ENCODE results near the gene EVC. TPM values are rescaled to one million over a fixed set of nuclear protein-coding genes. Genes with fewer than 3 reads are reported as not detected.

EVC gene
- polyA plus RNA-seq, 4 donors = 0.22 to 2.4 (median 1.1) TPM

DNA sequence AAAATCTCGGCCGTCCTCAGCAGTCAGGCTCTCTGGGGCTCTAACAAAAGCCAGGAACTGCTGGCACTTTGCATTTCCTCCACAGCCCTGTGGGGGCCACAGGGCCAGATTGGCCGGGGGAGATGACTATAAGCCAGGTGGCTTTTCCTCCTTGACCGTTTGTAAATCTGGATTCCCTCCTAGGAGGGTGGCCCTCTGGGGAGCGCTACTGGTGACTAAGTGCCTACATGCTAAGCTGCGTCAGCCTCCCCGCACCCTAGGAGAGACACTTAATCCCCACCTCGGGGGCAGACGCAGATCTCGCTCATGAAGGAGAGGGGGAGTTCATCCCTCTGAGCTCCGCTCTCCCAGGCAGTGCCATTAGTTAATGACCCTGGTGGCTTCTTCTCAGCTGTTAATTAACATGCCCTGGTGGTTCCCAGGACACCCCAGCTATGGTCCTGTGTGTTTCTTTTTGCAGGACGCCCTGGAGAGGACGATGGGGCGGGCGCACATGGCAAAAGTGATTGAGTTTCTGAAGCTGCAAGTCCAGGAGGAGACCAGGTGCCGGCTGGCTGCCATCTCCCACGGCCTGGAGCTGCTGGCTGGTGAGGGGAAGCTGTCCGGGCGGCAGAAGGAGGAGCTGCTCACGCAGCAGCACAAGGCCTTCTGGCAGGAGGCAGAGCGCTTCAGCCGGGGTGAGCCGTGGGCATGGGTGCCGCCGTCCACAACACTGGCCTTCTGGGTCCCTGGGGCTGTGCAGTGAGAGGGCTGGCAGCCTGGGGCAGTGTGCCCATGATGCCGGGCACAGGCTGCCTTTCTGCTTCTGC is 41.6 kb downstream of the EVC start:
- Histone ChIP-seq H3K4me3 (ENCODE audit: low read depth in 1 of 3, low read length in 3 of 3) (no peak overlapping the region), H3K36me3 (ENCODE audit: control insufficient read depth in 3 of 3, insufficient read depth in 2 of 3, low read depth in 1 of 3, low read length in 3 of 3) (peaks cover 0 to 11% (median 5%) of the 10 kb centered on the region in 3 donors)

DNA sequence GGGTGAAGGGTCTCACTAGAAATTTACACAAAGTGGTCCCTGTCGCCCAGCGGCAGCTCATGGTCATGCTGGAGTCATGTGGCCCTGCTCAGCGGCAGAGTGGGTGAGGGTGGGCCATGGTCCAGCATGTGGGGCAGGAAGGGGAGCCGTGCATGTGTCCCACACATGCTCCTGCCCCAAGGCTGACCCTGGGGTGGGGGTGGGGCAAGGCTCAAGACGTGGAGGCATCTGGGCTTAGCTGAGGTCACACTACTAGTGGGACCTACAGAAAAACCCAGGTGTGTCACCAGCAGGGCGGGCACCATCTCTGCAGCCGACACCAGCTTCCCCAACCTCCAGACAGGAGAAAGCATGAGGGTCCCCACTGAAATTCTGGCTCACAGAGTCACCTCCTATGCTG is 42.4 kb downstream of the EVC start:
- Histone ChIP-seq H3K36me3 (ENCODE audit: control insufficient read depth in 3 of 3, insufficient read depth in 2 of 3, low read depth in 1 of 3, low read length in 3 of 3) (peaks cover 0 to 11% (median 5%) of the 10 kb centered on the region in 3 donors), H3K9me3 (ENCODE audit: control insufficient read depth in 2 of 2, insufficient read depth in 1 of 2, low read depth in 1 of 2, low read length in 1 of 2) (no peaks in the 10 kb centered on the region), H3K27ac (ENCODE audit: low read depth in 1 of 3, low read length in 2 of 3) (no peak overlapping the region), H3K27me3 (ENCODE audit: control insufficient read depth in 3 of 3, insufficient read depth in 3 of 3, low read length in 3 of 3) (no peaks in the 10 kb centered on the region), H3K4me1 (ENCODE audit: control insufficient read depth in 3 of 3, insufficient read depth in 2 of 3, low read depth in 1 of 3, low read length in 2 of 3) (no peaks in the 10 kb centered on the region), H3K4me3 (ENCODE audit: low read depth in 1 of 3, low read length in 3 of 3) (no peak overlapping the region)
- no peak for FAIRE-seq
- DNase-seq = no peak
- 76 to 86% (median 86%) methylated on average over 7 of the region's 7 CpGs for WGBS, 3 donors

More for the DNA sequence above, 41.6 kb downstream of the EVC start:
- Histone ChIP-seq H3K27me3 (ENCODE audit: control insufficient read depth in 3 of 3, insufficient read depth in 3 of 3, low read length in 3 of 3) (no peaks in the 10 kb centered on the region), H3K27ac (ENCODE audit: low read depth in 1 of 3, low read length in 2 of 3) (no peak overlapping the region), H3K4me1 (ENCODE audit: control insufficient read depth in 3 of 3, insufficient read depth in 2 of 3, low read depth in 1 of 3, low read length in 2 of 3) (no peaks in the 10 kb centered on the region), H3K9me3 (ENCODE audit: control insufficient read depth in 2 of 2, insufficient read depth in 1 of 2, low read depth in 1 of 2, low read length in 1 of 2) (no peaks in the 10 kb centered on the region)
- FAIRE-seq (no peak), DNase-seq (no peak)
- WGBS, 3 donors = 78 to 83% (median 81%) methylated on average over 25 to 26 of the region's 26 CpGs

DNA sequence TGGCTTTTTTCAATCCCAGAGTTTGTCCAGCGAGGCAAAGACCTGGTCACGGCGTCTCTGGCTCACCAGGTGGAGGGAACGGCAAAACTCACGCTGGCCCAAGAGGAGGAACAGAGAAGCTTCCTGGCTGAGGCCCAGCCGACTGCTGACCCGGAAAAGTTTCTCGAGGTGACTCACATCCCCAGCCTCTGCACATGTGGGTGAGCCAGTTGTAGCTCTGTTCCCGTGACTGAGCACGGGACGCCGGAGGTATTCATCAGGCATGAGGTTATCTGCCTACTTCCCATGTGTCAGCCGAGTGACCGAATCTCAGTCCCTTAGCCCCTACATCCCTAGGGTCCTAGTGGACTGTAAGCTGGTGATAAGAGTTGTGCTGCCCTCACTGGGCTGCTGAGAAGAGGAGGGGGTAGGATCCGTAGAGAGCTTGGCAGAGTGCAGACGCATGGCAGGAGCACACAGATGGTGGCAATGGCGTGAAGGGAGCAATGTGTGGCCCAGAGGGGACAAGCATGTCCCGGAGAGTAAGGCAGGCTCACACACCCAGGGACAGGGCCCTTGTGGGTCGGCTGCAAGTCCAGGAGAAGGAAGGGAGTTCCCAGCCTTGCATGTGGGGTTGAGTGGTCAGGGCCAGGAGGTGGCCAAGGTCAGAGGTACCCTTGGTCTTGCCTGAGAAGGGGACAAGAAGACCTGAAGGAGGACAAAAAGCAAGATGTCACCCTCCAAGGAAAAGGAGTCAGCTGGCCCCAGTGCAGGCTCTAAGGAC is 42.9 kb downstream of the EVC start:
- 78 to 82% (median 82%) methylated on average over 19 of the region's 19 CpGs for WGBS, 3 donors
- FAIRE-seq (no peak), DNase-seq (no peak)
- peaks cover 0 to 11% (median 5%) of the 10 kb centered on the region in 3 donors for H3K36me3 ChIP-seq (ENCODE audit: control insufficient read depth in 3 of 3, insufficient read depth in 2 of 3, low read depth in 1 of 3, low read length in 3 of 3)
- no peaks in the 10 kb centered on the region for H3K9me3 ChIP-seq (ENCODE audit: control insufficient read depth in 2 of 2, insufficient read depth in 1 of 2, low read depth in 1 of 2, low read length in 1 of 2)
- no peaks in the 10 kb centered on the region for H3K4me1 ChIP-seq (ENCODE audit: control insufficient read depth in 3 of 3, insufficient read depth in 2 of 3, low read depth in 1 of 3, low read length in 2 of 3)
- no peaks in the 10 kb centered on the region for H3K27me3 ChIP-seq (ENCODE audit: control insufficient read depth in 3 of 3, insufficient read depth in 3 of 3, low read length in 3 of 3)
- no peak overlapping the region for H3K4me3 ChIP-seq (ENCODE audit: low read depth in 1 of 3, low read length in 3 of 3)
- no peak overlapping the region for H3K27ac ChIP-seq (ENCODE audit: low read depth in 1 of 3, low read length in 2 of 3)

DNA sequence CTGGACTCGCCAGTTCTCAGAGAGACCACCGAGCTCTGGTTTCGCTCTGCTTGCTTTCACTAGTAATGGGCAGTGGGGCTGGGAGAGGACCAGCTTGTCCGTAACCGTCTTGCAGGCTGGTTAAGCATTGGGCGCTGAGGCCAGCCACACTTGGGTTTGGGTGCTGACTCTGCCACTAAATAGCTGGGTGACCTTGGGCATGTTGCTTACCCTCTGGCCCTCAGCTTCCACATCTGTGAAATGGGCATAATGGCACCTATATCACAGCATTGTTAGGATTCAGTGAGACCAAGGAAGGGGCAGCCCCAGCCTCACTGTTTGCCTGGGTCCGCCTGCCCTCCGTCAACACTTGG is 43.5 kb downstream of the EVC start:
- Histone ChIP-seq H3K4me1 (ENCODE audit: control insufficient read depth in 3 of 3, insufficient read depth in 2 of 3, low read depth in 1 of 3, low read length in 2 of 3) (no peaks in the 10 kb centered on the region), H3K27me3 (ENCODE audit: control insufficient read depth in 3 of 3, insufficient read depth in 3 of 3, low read length in 3 of 3) (no peaks in the 10 kb centered on the region), H3K4me3 (ENCODE audit: low read depth in 1 of 3, low read length in 3 of 3) (no peak overlapping the region), H3K9me3 (ENCODE audit: control insufficient read depth in 2 of 2, insufficient read depth in 1 of 2, low read depth in 1 of 2, low read length in 1 of 2) (no peaks in the 10 kb centered on the region), H3K27ac (ENCODE audit: low read depth in 1 of 3, low read length in 2 of 3) (no peak overlapping the region), H3K36me3 (ENCODE audit: control insufficient read depth in 3 of 3, insufficient read depth in 2 of 3, low read depth in 1 of 3, low read length in 3 of 3) (peaks cover 0 to 11% (median 5%) of the 10 kb centered on the region in 3 donors)
- FAIRE-seq = no peak
- 93 to 95% (median 94%) methylated on average over 8 of the region's 8 CpGs for WGBS, 3 donors
- no peak for DNase-seq

DNA sequence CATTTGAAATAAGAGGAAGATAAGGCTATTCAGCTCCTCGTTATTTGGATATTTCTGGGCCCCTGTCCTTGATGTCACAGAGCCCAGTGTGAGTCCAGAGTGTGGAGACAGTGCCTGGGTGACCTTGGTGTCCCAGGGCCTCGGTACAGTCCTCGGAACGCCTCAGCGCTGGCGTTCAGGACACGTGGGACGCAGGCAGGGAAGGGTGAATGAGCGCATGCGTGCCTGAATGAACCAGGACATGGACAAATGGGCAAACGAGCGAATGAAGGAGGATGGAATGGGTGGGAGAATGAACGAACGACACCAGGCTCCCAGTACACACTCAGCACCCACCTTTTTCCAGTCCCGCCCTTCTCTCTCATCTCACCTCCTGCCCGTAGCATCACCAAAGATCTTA is 44.2 kb downstream of the EVC start:
- Histone ChIP-seq H3K27me3 (ENCODE audit: control insufficient read depth in 3 of 3, insufficient read depth in 3 of 3, low read length in 3 of 3) (no peaks in the 10 kb centered on the region), H3K4me3 (ENCODE audit: low read depth in 1 of 3, low read length in 3 of 3) (no peak overlapping the region), H3K4me1 (ENCODE audit: control insufficient read depth in 3 of 3, insufficient read depth in 2 of 3, low read depth in 1 of 3, low read length in 2 of 3) (no peaks in the 10 kb centered on the region), H3K36me3 (ENCODE audit: control insufficient read depth in 3 of 3, insufficient read depth in 2 of 3, low read depth in 1 of 3, low read length in 3 of 3) (peaks cover 0 to 11% (median 5%) of the 10 kb centered on the region in 3 donors), H3K27ac (ENCODE audit: low read depth in 1 of 3, low read length in 2 of 3) (no peak overlapping the region), H3K9me3 (ENCODE audit: control insufficient read depth in 2 of 2, insufficient read depth in 1 of 2, low read depth in 1 of 2, low read length in 1 of 2) (no peaks in the 10 kb centered on the region)
- DNase-seq (no peak), FAIRE-seq (no peak)
- WGBS, 3 donors = 85 to 90% (median 86%) methylated on average over 16 of the region's 16 CpGs

DNA sequence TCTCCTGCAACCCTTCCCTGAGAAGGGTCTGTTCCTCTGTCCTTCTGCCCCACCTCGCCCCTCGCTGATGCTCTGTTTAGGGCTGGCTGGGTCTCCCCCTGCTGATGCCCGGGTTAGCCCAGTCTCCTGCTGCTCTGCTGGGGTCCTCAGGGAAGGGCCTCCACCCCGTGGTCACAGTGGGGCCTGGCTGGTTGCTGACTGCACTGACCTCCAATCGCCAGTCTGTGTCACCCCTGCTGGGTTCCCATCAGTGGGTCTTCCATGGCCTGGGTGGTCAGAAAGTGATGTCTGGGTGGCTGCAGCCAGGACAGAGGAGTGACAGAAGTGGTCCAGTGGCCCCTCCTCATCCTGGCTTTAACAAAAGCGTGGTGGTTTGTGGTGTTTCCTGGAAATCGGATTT is 44.7 kb downstream of the EVC start:
- Histone ChIP-seq H3K27me3 (ENCODE audit: control insufficient read depth in 3 of 3, insufficient read depth in 3 of 3, low read length in 3 of 3) (no peaks in the 10 kb centered on the region), H3K36me3 (ENCODE audit: control insufficient read depth in 3 of 3, insufficient read depth in 2 of 3, low read depth in 1 of 3, low read length in 3 of 3) (peaks cover 0 to 11% (median 5%) of the 10 kb centered on the region in 3 donors), H3K4me3 (ENCODE audit: low read depth in 1 of 3, low read length in 3 of 3) (no peak overlapping the region), H3K4me1 (ENCODE audit: control insufficient read depth in 3 of 3, insufficient read depth in 2 of 3, low read depth in 1 of 3, low read length in 2 of 3) (no peaks in the 10 kb centered on the region), H3K27ac (ENCODE audit: low read depth in 1 of 3, low read length in 2 of 3) (no peak overlapping the region), H3K9me3 (ENCODE audit: control insufficient read depth in 2 of 2, insufficient read depth in 1 of 2, low read depth in 1 of 2, low read length in 1 of 2) (no peaks in the 10 kb centered on the region)
- 52 to 69% (median 64%) methylated on average over 7 of the region's 7 CpGs for WGBS, 3 donors
- FAIRE-seq (no peak), DNase-seq (no peak)

DNA sequence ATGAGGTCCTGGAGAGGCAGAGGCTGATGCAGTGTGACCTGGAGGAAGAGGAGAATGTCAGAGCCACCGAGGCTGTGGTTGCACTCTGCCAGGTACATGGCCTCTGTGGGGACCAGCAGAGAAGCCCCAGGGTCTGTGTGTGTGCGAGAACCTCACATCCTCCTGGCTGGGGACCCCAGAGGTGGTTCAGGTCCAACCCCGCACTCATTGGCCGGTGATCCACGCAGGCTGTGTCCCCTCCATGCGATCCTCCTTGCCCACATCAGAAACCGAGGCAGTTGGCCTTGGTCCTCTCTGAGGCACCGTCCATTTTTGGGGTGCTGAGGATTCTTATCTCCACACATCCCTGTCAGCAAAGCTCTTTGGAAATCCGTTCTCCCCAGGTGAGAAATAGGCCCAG is 45.3 kb downstream of the EVC start:
- Histone ChIP-seq H3K4me3 (ENCODE audit: low read depth in 1 of 3, low read length in 3 of 3) (no peak overlapping the region), H3K27me3 (ENCODE audit: control insufficient read depth in 3 of 3, insufficient read depth in 3 of 3, low read length in 3 of 3) (no peaks in the 10 kb centered on the region), H3K27ac (ENCODE audit: low read depth in 1 of 3, low read length in 2 of 3) (no peak overlapping the region), H3K9me3 (ENCODE audit: control insufficient read depth in 2 of 2, insufficient read depth in 1 of 2, low read depth in 1 of 2, low read length in 1 of 2) (no peaks in the 10 kb centered on the region), H3K4me1 (ENCODE audit: control insufficient read depth in 3 of 3, insufficient read depth in 2 of 3, low read depth in 1 of 3, low read length in 2 of 3) (no peaks in the 10 kb centered on the region), H3K36me3 (ENCODE audit: control insufficient read depth in 3 of 3, insufficient read depth in 2 of 3, low read depth in 1 of 3, low read length in 3 of 3) (peaks cover 0 to 11% (median 3%) of the 10 kb centered on the region in 3 donors)
- DNase-seq (no peak), FAIRE-seq (no peak)
- WGBS, 3 donors = 78 to 93% (median 88%) methylated on average over 9 of the region's 9 CpGs

DNA sequence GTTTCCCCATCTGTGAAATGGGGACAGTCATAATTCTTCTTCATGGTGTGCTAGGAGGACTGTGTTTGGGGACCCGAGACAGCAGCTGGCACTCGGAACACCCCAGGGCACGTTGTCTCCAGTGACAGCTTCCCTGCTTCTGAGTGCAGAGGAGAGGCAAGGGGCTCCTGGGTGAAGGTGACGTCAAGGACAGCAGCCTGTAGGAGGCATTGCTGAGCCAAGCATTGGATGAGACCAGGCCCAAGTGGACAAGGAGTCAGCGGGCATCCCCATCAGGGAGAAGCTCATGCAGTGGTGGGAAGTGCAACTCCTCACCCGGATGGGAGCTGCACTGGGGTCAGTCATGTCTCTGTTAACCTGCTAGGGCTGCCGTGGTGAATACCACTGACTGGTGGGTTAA is 46.1 kb downstream of the EVC start:
- peaks cover 0 to 8% (median 3%) of the 10 kb centered on the region in 3 donors for H3K36me3 ChIP-seq (ENCODE audit: control insufficient read depth in 3 of 3, insufficient read depth in 2 of 3, low read depth in 1 of 3, low read length in 3 of 3)
- H3K27me3 ChIP-seq (ENCODE audit: control insufficient read depth in 3 of 3, insufficient read depth in 3 of 3, low read length in 3 of 3) = no peaks in the 10 kb centered on the region
- no peak overlapping the region for H3K27ac ChIP-seq (ENCODE audit: low read depth in 1 of 3, low read length in 2 of 3)
- H3K4me1 ChIP-seq (ENCODE audit: control insufficient read depth in 3 of 3, insufficient read depth in 2 of 3, low read depth in 1 of 3, low read length in 2 of 3) = no peaks in the 10 kb centered on the region
- no peaks in the 10 kb centered on the region for H3K9me3 ChIP-seq (ENCODE audit: control insufficient read depth in 2 of 2, insufficient read depth in 1 of 2, low read depth in 1 of 2, low read length in 1 of 2)
- 82 to 91% (median 88%) methylated on average over 7 of the region's 7 CpGs for WGBS, 3 donors
- DNase-seq (no peak), FAIRE-seq (no peak)
- H3K4me3 ChIP-seq (ENCODE audit: low read depth in 1 of 3, low read length in 3 of 3) = no peak overlapping the region

Data from small intestine (tissue), 7 donors.